ENCODE measurements around the gene ATAD3C.
"Not testable (repeated sequence)": the region's sequence is repeated elsewhere in the genome, so short reads cannot be mapped to it uniquely, and the experiment has no call there.

The ATAD3C gene

GRCh38 chr1:1471389-1472052 lies 22.0 kb downstream of the ATAD3C start, which contains the start of gene ATAD3B:
Gene ATAD3B (plus strand): TSS chr1:1471765. CDS start chr1:1471885, 120 bp downstream.
- Histone ChIP-seq H3K4me1 (ENCODE audit: control insufficient read depth in 1 of 2, insufficient read depth in 2 of 2, low read length in 2 of 2) (peaks cover 0 to 21% of the 10 kb centered on the region in 2 donors), H3K4me3 (ENCODE audit: low read depth in 1 of 2, low read length in 2 of 2) (peak within 1 kb of the TSS; percentile 83 to 84), H3K36me3 (ENCODE audit: control insufficient read depth in 1 of 2, insufficient read depth in 2 of 2, low read length in 2 of 2) (no peaks in the 10 kb centered on the region), H3K9me3 (ENCODE audit: control insufficient read depth in 1 of 2, low read length in 2 of 2) (no peaks in the 10 kb centered on the region), H3K27ac (ENCODE audit: low read length) (peak within 1 kb of the TSS; percentile 75), H3K27me3 (ENCODE audit: low read depth, low read length) (no peaks in the 10 kb centered on the region)

- Histone ChIP-seq H3K4me1 (ENCODE audit: control insufficient read depth in 1 of 2, insufficient read depth in 2 of 2, low read length in 2 of 2) (peaks cover 0 to 21% of the 10 kb centered on the region in 2 donors), H3K4me3 (ENCODE audit: low read depth in 1 of 2, low read length in 2 of 2) (peak overlapping the region; percentile 54 to 83)
- H3K27ac ChIP-seq (ENCODE audit: low read length); H3K9me3 ChIP-seq (ENCODE audit: control insufficient read depth in 1 of 2, low read length in 2 of 2); H3K36me3 ChIP-seq (ENCODE audit: control insufficient read depth in 1 of 2, insufficient read depth in 2 of 2, low read length in 2 of 2); H3K27me3 ChIP-seq (ENCODE audit: low read depth, low read length): not testable (repeated sequence)
These were observed 22.8 kb downstream of the ATAD3C start for GRCh38 chr1:1472053-1472876.

GRCh38 chr1:1476011-1476410 lies 26.5 kb downstream of the ATAD3C start:
- not testable (repeated sequence) for H3K9me3 ChIP-seq (ENCODE audit: control insufficient read depth in 1 of 2, low read length in 2 of 2); H3K27ac ChIP-seq (ENCODE audit: low read length); H3K4me3 ChIP-seq (ENCODE audit: low read depth in 1 of 2, low read length in 2 of 2); H3K27me3 ChIP-seq (ENCODE audit: low read depth, low read length)
- Histone ChIP-seq H3K36me3 (ENCODE audit: control insufficient read depth in 1 of 2, insufficient read depth in 2 of 2, low read length in 2 of 2) (peaks cover 9 to 25% of the 10 kb centered on the region in 2 donors), H3K4me1 (ENCODE audit: control insufficient read depth in 1 of 2, insufficient read depth in 2 of 2, low read length in 2 of 2) (peaks cover 0 to 12% of the 10 kb centered on the region in 2 donors)

- no peaks in the 10 kb centered on the region for H3K27me3 ChIP-seq (ENCODE audit: low read depth, low read length)
- peaks cover 9 to 26% of the 10 kb centered on the region in 2 donors for H3K36me3 ChIP-seq (ENCODE audit: control insufficient read depth in 1 of 2, insufficient read depth in 2 of 2, low read length in 2 of 2)
- H3K27ac ChIP-seq (ENCODE audit: low read length) = no peak overlapping the region
- H3K4me1 ChIP-seq (ENCODE audit: control insufficient read depth in 1 of 2, insufficient read depth in 2 of 2, low read length in 2 of 2) = peaks cover 0 to 11% of the 10 kb centered on the region in 2 donors
- no peaks in the 10 kb centered on the region for H3K9me3 ChIP-seq (ENCODE audit: control insufficient read depth in 1 of 2, low read length in 2 of 2)
- no peak overlapping the region for H3K4me3 ChIP-seq (ENCODE audit: low read depth in 1 of 2, low read length in 2 of 2)
These were observed 27.7 kb downstream of the ATAD3C start for GRCh38 chr1:1477206-1477605.

GRCh38 chr1:1479547-1480487 lies 30.3 kb downstream of the ATAD3C start:
- no peaks in the 10 kb centered on the region for H3K27me3 ChIP-seq (ENCODE audit: low read depth, low read length)
- no peak overlapping the region for H3K4me3 ChIP-seq (ENCODE audit: low read depth in 1 of 2, low read length in 2 of 2)
- H3K27ac ChIP-seq (ENCODE audit: low read length) = no peak overlapping the region
- H3K9me3 ChIP-seq (ENCODE audit: control insufficient read depth in 1 of 2, low read length in 2 of 2) = no peaks in the 10 kb centered on the region
- H3K36me3 ChIP-seq (ENCODE audit: control insufficient read depth in 1 of 2, insufficient read depth in 2 of 2, low read length in 2 of 2) = peaks cover 9 to 47% of the 10 kb centered on the region in 2 donors
- H3K4me1 ChIP-seq (ENCODE audit: control insufficient read depth in 1 of 2, insufficient read depth in 2 of 2, low read length in 2 of 2) = no peaks in the 10 kb centered on the region

GRCh38 chr1:1480488-1480867 lies 31.0 kb downstream of the ATAD3C start:
- H3K36me3 ChIP-seq (ENCODE audit: control insufficient read depth in 1 of 2, insufficient read depth in 2 of 2, low read length in 2 of 2) = peaks cover 9 to 47% of the 10 kb centered on the region in 2 donors
- H3K27ac ChIP-seq (ENCODE audit: low read length); H3K4me3 ChIP-seq (ENCODE audit: low read depth in 1 of 2, low read length in 2 of 2); H3K4me1 ChIP-seq (ENCODE audit: control insufficient read depth in 1 of 2, insufficient read depth in 2 of 2, low read length in 2 of 2); H3K27me3 ChIP-seq (ENCODE audit: low read depth, low read length); H3K9me3 ChIP-seq (ENCODE audit: control insufficient read depth in 1 of 2, low read length in 2 of 2): not testable (repeated sequence)

GRCh38 chr1:1481811-1482210 lies 32.3 kb downstream of the ATAD3C start:
- not testable (repeated sequence) for H3K27me3 ChIP-seq (ENCODE audit: low read depth, low read length); H3K4me1 ChIP-seq (ENCODE audit: control insufficient read depth in 1 of 2, insufficient read depth in 2 of 2, low read length in 2 of 2); H3K9me3 ChIP-seq (ENCODE audit: control insufficient read depth in 1 of 2, low read length in 2 of 2); H3K27ac ChIP-seq (ENCODE audit: low read length); H3K4me3 ChIP-seq (ENCODE audit: low read depth in 1 of 2, low read length in 2 of 2)
- H3K36me3 ChIP-seq (ENCODE audit: control insufficient read depth in 1 of 2, insufficient read depth in 2 of 2, low read length in 2 of 2) = peaks cover 9 to 58% of the 10 kb centered on the region in 2 donors

GRCh38 chr1:1482856-1483255 lies 33.4 kb downstream of the ATAD3C start:
- Histone ChIP-seq H3K4me1 (ENCODE audit: control insufficient read depth in 1 of 2, insufficient read depth in 2 of 2, low read length in 2 of 2) (no peaks in the 10 kb centered on the region), H3K36me3 (ENCODE audit: control insufficient read depth in 1 of 2, insufficient read depth in 2 of 2, low read length in 2 of 2) (peaks cover 9 to 62% of the 10 kb centered on the region in 2 donors), H3K27me3 (ENCODE audit: low read depth, low read length) (no peaks in the 10 kb centered on the region), H3K27ac (ENCODE audit: low read length) (no peak overlapping the region), H3K9me3 (ENCODE audit: control insufficient read depth in 1 of 2, low read length in 2 of 2) (no peaks in the 10 kb centered on the region), H3K4me3 (ENCODE audit: low read depth in 1 of 2, low read length in 2 of 2) (no peak overlapping the region)

- no peaks in the 10 kb centered on the region for H3K9me3 ChIP-seq (ENCODE audit: control insufficient read depth in 1 of 2, low read length in 2 of 2)
- H3K4me3 ChIP-seq (ENCODE audit: low read depth in 1 of 2, low read length in 2 of 2) = no peak overlapping the region
- H3K36me3 ChIP-seq (ENCODE audit: control insufficient read depth in 1 of 2, insufficient read depth in 2 of 2, low read length in 2 of 2) = peaks cover 9 to 62% of the 10 kb centered on the region in 2 donors
- H3K4me1 ChIP-seq (ENCODE audit: control insufficient read depth in 1 of 2, insufficient read depth in 2 of 2, low read length in 2 of 2) = no peaks in the 10 kb centered on the region
- no peak overlapping the region for H3K27ac ChIP-seq (ENCODE audit: low read length)
- H3K27me3 ChIP-seq (ENCODE audit: low read depth, low read length) = no peaks in the 10 kb centered on the region
These were observed 34.2 kb downstream of the ATAD3C start for GRCh38 chr1:1483714-1484113.

- H3K4me1 ChIP-seq (ENCODE audit: control insufficient read depth in 1 of 2, insufficient read depth in 2 of 2, low read length in 2 of 2); H3K9me3 ChIP-seq (ENCODE audit: control insufficient read depth in 1 of 2, low read length in 2 of 2); H3K27me3 ChIP-seq (ENCODE audit: low read depth, low read length); H3K27ac ChIP-seq (ENCODE audit: low read length); H3K4me3 ChIP-seq (ENCODE audit: low read depth in 1 of 2, low read length in 2 of 2): not testable (repeated sequence)
- peaks cover 5 to 64% of the 10 kb centered on the region in 2 donors for H3K36me3 ChIP-seq (ENCODE audit: control insufficient read depth in 1 of 2, insufficient read depth in 2 of 2, low read length in 2 of 2)
These were observed 35.7 kb downstream of the ATAD3C start for GRCh38 chr1:1484976-1485750.

Data from muscle layer of duodenum (tissue), 2 donors.